ENCODE results near the gene FBH1.
"Not testable (repeated sequence)": the region's sequence is repeated elsewhere in the genome, so short reads cannot be mapped to it uniquely, and the experiment has no call there.

FBH1 gene

DNA sequence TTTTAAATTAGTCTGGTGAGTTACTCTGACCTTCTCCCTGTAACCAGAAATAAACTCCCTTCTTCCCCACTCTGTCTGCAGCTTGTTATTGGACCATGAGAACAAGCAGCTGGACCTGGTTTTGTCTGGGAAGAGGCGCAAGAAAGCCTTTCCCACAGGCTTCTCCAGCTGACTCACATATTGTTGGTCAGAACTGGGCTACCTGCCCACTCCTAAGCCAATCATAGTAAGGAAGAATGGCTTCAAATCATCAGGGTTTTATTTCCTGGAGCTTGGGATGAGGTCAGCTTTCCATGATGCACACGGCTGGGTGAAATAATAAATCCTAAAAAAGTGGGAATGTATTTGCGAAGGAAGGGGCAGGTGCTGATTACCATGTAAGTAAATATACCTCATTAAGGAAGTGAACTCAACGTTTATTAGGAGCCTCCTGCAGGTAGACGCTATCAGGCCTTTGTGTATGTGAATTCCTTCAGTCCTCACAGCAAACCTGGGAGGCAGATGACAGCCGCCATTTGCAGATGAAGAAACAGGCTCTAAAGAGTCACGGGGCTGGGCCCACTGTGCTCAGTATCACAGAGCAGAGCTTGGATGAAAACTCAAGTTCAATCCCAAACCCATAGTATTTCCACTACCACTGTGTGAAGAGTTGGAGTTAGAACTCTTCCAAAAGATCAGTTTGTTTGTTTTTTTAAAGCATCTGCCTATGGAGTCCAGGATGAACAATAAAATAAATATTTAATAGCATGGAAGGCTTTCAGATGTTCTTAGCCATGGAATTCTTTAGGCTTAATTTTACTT is 54.5 kb downstream of the FBH1 start:
- H3K4me1 ChIP-seq (ENCODE audit: insufficient read depth, low read length), result peaks cover 16% of the 10 kb centered on the region; the same call in 1 of the 2 replicates
- no peaks in the 10 kb centered on the region for H3K36me3 ChIP-seq (ENCODE audit: insufficient read depth, low read depth, low read length)
- no peaks in the 10 kb centered on the region for H3K9me3 ChIP-seq (ENCODE audit: insufficient read depth, low read depth, low read length)
- H3K27me3 ChIP-seq (ENCODE audit: insufficient read depth, low read length), result no peaks in the 10 kb centered on the region
- H3K9ac ChIP-seq (ENCODE audit: low read depth, low read length), result no peak overlapping the region
- no peak overlapping the region for H3K4me3 ChIP-seq (ENCODE audit: low read length)
- no peak overlapping the region for H3K27ac ChIP-seq (ENCODE audit: low read length)

DNA sequence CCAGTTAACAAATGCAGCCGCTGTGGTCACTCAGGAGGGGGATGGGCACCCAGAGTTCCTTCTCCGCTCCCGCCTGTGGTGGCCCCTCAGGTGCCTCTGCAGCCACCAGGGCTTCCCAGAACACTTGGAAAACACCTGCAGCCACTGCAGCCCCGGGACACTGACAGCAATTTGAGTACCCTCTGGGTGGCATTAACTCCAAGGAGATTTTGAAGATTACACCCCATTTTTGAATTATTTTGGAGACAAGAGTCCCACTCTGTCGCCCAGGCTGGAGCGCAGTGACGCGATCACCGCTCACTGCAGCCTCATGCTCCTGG is 55.1 kb downstream of the FBH1 start:
- no peaks in the 10 kb centered on the region for H3K36me3 ChIP-seq (ENCODE audit: insufficient read depth, low read depth, low read length)
- H3K9ac ChIP-seq (ENCODE audit: low read depth, low read length), result no peak overlapping the region
- H3K4me1 ChIP-seq (ENCODE audit: insufficient read depth, low read length), result peaks cover 16% of the 10 kb centered on the region; the same call in 1 of the 2 replicates
- no peaks in the 10 kb centered on the region for H3K27me3 ChIP-seq (ENCODE audit: insufficient read depth, low read length)
- H3K27ac ChIP-seq (ENCODE audit: low read length), result no peak overlapping the region
- no peak overlapping the region for H3K4me3 ChIP-seq (ENCODE audit: low read length)
- no peaks in the 10 kb centered on the region for H3K9me3 ChIP-seq (ENCODE audit: insufficient read depth, low read depth, low read length)

DNA sequence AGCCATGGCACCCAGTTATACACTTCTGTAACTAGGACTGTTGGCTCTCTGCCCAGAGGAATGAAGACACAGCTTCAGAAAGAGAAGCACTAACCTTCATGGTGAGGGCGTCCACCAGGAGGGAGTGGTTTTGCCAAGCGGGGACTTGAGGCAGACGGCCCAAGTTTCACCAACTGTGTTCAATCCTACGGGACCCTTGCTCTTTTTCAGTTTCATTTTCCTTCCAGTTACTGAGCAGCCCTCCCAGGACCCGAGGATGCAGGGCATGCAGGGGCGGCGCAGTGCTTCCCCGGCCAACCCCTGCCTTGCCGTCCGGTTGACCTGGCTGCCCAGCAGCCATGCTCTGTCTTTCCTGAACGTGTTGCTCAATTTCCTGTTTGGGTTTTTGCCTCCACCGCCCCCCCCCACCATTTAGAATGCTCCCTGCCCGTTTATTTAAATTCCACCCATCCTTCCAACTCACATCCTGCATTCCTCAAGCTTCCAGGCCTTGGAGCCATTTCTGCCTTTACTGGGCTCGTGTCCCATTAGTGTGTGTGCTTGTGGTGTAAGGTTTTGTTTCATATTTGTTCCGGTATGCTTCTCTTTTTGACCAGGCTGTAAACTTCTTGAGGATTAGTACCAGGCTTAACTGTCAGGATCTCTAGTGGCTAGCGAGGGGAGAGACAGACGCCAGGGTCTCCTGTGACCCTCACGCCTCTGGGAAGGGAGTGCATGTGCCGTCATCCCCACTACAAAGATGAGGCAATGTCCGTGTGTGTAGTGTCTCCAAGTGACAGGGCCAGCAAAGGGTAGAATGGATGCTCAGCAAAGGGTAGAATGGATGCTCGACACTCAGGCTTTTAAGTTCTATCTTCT is 55.7 kb downstream of the FBH1 start:
- H3K27me3 ChIP-seq (ENCODE audit: insufficient read depth, low read length), result no peaks in the 10 kb centered on the region
- no peak overlapping the region for H3K9ac ChIP-seq (ENCODE audit: low read depth, low read length)
- H3K9me3 ChIP-seq (ENCODE audit: insufficient read depth, low read depth, low read length), result no peaks in the 10 kb centered on the region
- peaks cover 16% of the 10 kb centered on the region; the same call in 1 of the 2 replicates for H3K4me1 ChIP-seq (ENCODE audit: insufficient read depth, low read length)
- H3K4me3 ChIP-seq (ENCODE audit: low read length), result no peak overlapping the region
- no peaks in the 10 kb centered on the region for H3K36me3 ChIP-seq (ENCODE audit: insufficient read depth, low read depth, low read length)
- no peak overlapping the region for H3K27ac ChIP-seq (ENCODE audit: low read length)

- not testable (repeated sequence) for H3K4me3 ChIP-seq (ENCODE audit: low read length); H3K9ac ChIP-seq (ENCODE audit: low read depth, low read length); H3K27ac ChIP-seq (ENCODE audit: low read length); H3K36me3 ChIP-seq (ENCODE audit: insufficient read depth, low read depth, low read length); H3K9me3 ChIP-seq (ENCODE audit: insufficient read depth, low read depth, low read length); H3K27me3 ChIP-seq (ENCODE audit: insufficient read depth, low read length)
- peaks cover 16% of the 10 kb centered on the region; the same call in 1 of the 2 replicates for H3K4me1 ChIP-seq (ENCODE audit: insufficient read depth, low read length)
These were observed 56.4 kb downstream of the FBH1 start for GRCh38 chr10:5946419-5946775.

DNA sequence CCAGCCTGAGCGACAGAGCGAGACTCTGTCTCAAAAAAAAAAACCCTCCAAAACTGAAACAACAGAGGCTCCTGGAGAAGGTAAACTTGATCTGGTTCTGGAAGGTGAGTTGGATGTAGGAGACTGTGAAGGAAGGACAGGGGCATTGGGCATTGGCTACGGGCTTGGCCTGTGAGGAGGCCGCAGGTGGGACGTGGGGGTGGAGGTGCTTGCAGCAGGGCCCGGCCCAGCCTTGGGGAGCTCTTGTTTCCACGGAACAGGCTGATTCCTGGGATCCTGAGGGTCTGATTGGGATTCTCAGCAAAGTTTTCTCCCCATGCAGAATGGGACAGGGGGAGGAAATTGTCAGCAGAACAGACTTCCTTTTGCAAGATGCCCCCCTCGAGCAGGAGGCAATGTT is 56.7 kb downstream of the FBH1 start:
- Histone ChIP-seq H3K27me3 (ENCODE audit: insufficient read depth, low read length) (no peaks in the 10 kb centered on the region), H3K9ac (ENCODE audit: low read depth, low read length) (no peak overlapping the region), H3K27ac (ENCODE audit: low read length) (no peak overlapping the region), H3K9me3 (ENCODE audit: insufficient read depth, low read depth, low read length) (no peaks in the 10 kb centered on the region), H3K4me3 (ENCODE audit: low read length) (no peak overlapping the region), H3K36me3 (ENCODE audit: insufficient read depth, low read depth, low read length) (no peaks in the 10 kb centered on the region), H3K4me1 (ENCODE audit: insufficient read depth, low read length) (peaks cover 16% of the 10 kb centered on the region; the same call in 1 of the 2 replicates)

DNA sequence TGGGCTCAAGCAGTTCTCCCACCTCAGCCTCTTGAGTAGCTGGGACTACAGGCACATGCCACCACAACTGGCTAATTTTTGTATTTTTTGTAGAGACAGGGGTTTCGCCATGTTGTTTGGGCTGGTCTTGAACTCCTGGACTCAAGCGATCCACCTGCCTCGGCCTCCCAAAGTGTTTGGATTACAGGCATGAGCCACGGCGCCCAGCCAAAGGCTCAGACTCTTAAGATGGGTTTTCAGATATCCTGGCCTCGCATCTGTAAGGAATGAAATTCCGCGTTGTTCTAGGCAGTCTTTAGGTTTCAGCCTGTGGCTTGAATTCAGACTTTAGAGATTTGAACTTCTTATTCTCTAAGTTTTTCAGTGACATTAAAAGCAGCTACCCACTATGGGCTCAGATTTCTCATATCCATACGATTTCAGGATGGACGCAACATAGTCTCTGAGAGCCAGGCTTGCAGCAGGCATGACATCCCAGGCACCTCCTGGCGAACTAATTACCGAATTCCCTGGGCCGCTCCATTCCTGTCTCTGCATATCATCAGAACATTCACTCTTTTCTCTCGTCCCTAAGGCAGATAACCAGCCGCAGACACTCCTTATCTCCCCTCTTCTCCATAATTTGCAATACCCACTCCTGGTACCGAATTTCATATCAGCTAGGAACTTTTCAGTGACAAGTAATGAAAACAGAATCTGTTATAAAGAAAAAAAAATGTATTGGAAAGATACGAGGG is 57.6 kb downstream of the FBH1 start:
- Histone ChIP-seq H3K4me3 (ENCODE audit: low read length) (no peak overlapping the region), H3K27me3 (ENCODE audit: insufficient read depth, low read length) (no peaks in the 10 kb centered on the region), H3K9ac (ENCODE audit: low read depth, low read length) (no peak overlapping the region), H3K9me3 (ENCODE audit: insufficient read depth, low read depth, low read length) (no peaks in the 10 kb centered on the region), H3K4me1 (ENCODE audit: insufficient read depth, low read length) (peaks cover 16% of the 10 kb centered on the region; the same call in 1 of the 2 replicates), H3K27ac (ENCODE audit: low read length) (no peak overlapping the region), H3K36me3 (ENCODE audit: insufficient read depth, low read depth, low read length) (no peaks in the 10 kb centered on the region)

DNA sequence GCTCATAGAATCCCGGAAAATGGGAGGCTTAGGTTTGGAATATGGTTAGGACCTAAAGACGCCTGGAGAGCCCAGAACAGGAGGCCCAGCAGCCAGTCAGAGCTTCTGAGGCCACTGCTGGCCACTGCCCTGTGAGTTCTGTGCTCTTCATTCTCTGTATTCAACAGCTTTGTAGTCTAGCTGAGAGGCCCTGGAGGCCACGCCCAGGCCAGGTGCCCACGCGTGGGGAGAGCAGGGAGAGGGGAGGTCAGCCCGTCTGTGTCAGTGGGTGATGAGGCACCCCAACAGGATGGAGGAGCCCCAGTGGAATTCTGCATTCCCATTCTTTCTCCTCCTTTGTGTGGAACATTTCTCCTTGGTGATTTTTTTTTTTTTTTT is 58.2 kb downstream of the FBH1 start:
- H3K27ac ChIP-seq (ENCODE audit: low read length), result no peak overlapping the region
- no peaks in the 10 kb centered on the region for H3K9me3 ChIP-seq (ENCODE audit: insufficient read depth, low read depth, low read length)
- H3K4me1 ChIP-seq (ENCODE audit: insufficient read depth, low read length), result peaks cover 16% of the 10 kb centered on the region; the same call in 1 of the 2 replicates
- H3K9ac ChIP-seq (ENCODE audit: low read depth, low read length), result no peak overlapping the region
- no peaks in the 10 kb centered on the region for H3K36me3 ChIP-seq (ENCODE audit: insufficient read depth, low read depth, low read length)
- H3K4me3 ChIP-seq (ENCODE audit: low read length), result no peak overlapping the region
- H3K27me3 ChIP-seq (ENCODE audit: insufficient read depth, low read length), result no peaks in the 10 kb centered on the region

- Histone ChIP-seq H3K36me3 (ENCODE audit: insufficient read depth, low read depth, low read length) (no peaks in the 10 kb centered on the region), H3K9me3 (ENCODE audit: insufficient read depth, low read depth, low read length) (no peaks in the 10 kb centered on the region), H3K27ac (ENCODE audit: low read length) (no peak overlapping the region), H3K4me3 (ENCODE audit: low read length) (no peak overlapping the region), H3K9ac (ENCODE audit: low read depth, low read length) (no peak overlapping the region), H3K27me3 (ENCODE audit: insufficient read depth, low read length) (no peaks in the 10 kb centered on the region), H3K4me1 (ENCODE audit: insufficient read depth, low read length) (peaks cover 16% of the 10 kb centered on the region; the same call in 1 of the 2 replicates)
These were observed 59.1 kb downstream of the FBH1 start for GRCh38 chr10:5949009-5949759.

- Histone ChIP-seq H3K27ac (ENCODE audit: low read length) (no peak overlapping the region), H3K27me3 (ENCODE audit: insufficient read depth, low read length) (no peaks in the 10 kb centered on the region)
These were observed 61.2 kb downstream of the FBH1 start for GRCh38 chr10:5951167-5951711.

DNA sequence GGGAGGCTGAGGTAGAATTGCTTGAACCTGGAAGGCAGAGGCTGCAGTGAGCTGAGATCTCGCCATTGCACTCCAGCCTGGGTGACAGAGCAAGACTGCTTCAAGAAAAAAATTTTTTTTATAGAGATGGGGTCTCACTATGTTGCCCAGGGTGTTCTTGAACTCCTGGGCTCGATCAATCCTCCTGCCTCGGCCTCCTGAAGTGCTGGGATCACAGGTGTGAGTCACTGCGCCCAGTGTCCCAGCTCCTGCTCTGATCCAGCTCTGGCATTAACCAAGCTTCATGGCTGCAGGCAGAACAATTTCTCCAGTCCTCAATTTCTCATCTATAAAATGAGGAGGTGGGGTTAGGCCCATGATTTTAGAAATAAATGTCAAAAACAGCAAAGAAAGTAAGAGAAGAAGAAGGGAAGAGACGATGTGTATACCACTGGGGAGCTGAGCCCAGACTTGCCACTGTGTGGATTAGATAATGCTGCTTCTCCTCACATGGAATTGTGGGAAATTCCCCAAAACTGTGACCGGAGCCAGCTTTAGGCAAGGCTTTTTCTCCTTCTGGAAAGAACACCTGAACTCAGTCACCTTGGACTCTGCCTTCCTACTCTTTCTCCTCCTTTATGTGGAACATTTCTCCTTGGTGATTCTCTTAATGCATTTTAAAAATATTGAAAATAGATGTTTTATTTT is 61.8 kb downstream of the FBH1 start:
- Histone ChIP-seq H3K27me3 (ENCODE audit: insufficient read depth, low read length) (no peaks in the 10 kb centered on the region), H3K9ac (ENCODE audit: low read depth, low read length) (no peak overlapping the region), H3K4me1 (ENCODE audit: insufficient read depth, low read length) (no peaks in the 10 kb centered on the region), H3K9me3 (ENCODE audit: insufficient read depth, low read depth, low read length) (no peaks in the 10 kb centered on the region), H3K27ac (ENCODE audit: low read length) (no peak overlapping the region), H3K36me3 (ENCODE audit: insufficient read depth, low read depth, low read length) (no peaks in the 10 kb centered on the region), H3K4me3 (ENCODE audit: low read length) (no peak overlapping the region)

More at GRCh38 chr10:5951167-5951711, 61.2 kb downstream of the FBH1 start:
- Histone ChIP-seq H3K4me3 (ENCODE audit: low read length) (no peak overlapping the region), H3K9me3 (ENCODE audit: insufficient read depth, low read depth, low read length) (no peaks in the 10 kb centered on the region), H3K4me1 (ENCODE audit: insufficient read depth, low read length) (no peaks in the 10 kb centered on the region), H3K36me3 (ENCODE audit: insufficient read depth, low read depth, low read length) (no peaks in the 10 kb centered on the region), H3K9ac (ENCODE audit: low read depth, low read length) (no peak overlapping the region)

Measured in iPS-20b (cell line).